HG02840 (cell line): ENCODE results near the gene SMC6.

Experiments
- ATAC-seq: cut with Tn5 transposase; IDR thresholded peaks from one replicate; pipeline ENCODE4 v1.9.1; 2021; ENCODE audit warnings: mild to moderate bottlenecking, moderate library complexity, moderate number of reproducible peaks; ENCODE audit not compliant: unreplicated experiment, low FRiP score

SMC6 gene

GRCh38 chr2:17718689-17719088, 34.9 kb downstream of the SMC6 start:
- no peak for ATAC-seq

DNA sequence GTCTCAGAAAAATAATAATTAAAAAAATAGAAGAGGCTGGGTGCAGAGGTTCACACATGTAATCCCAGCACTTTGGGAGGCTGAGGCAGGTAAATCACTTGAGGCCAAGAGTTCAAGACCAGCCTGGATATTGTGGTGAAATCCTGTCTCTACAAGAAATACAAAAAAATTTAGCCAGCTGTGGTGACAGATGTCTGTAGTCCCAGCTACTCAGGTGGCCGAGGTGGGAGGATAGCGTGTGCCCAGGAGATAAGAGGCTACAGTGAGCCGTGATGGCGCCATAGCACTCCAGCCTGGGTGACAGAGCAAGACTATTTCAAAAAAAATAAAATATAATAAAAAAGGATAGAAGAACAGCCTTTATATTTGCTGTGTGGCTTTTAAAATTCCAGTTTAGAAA, 35.9 kb downstream of the SMC6 start:
- no peak for ATAC-seq

GRCh38 chr2:17713291-17713690, 40.3 kb downstream of the SMC6 start:
- no peak for ATAC-seq

DNA sequence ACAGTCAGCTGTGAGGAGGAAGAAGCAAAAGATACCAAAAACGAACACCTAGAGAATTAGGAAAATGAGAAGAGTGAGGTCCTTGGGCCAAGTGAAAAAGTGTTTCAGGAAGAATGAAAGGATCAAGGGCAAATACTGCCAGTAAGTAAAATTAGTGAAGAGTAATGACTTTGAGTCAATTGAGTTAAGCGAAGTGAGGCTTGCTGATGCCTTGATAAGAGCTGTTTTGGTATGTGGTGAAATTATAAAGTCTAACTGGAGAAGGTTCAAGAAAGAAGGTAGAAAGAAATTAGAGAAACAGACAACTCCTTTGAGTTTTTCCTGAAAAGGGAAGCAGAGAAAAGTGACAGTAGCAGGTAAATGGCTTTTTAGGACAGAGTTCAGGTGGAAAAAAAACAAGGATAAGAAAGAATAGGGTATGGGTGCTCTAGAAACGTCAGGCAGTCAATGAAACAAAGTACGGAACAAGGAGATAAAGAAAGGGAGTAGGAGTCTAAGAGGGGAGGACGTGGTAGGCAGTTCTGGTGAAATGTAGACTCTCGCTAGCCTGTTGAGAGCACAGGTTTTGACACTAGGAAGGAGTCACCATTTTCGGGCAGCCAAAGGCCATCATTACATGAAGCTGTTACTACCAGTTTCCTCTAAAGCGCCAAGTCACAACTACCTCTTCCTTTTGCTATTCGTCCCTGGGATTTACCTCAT, 42.9 kb downstream of the SMC6 start:
- ATAC-seq = no peak

GRCh38 chr2:17709897-17710296, 43.7 kb downstream of the SMC6 start:
- ATAC-seq = no peak

GRCh38 chr2:17708501-17708900, 45.1 kb downstream of the SMC6 start:
- no peak for ATAC-seq

DNA sequence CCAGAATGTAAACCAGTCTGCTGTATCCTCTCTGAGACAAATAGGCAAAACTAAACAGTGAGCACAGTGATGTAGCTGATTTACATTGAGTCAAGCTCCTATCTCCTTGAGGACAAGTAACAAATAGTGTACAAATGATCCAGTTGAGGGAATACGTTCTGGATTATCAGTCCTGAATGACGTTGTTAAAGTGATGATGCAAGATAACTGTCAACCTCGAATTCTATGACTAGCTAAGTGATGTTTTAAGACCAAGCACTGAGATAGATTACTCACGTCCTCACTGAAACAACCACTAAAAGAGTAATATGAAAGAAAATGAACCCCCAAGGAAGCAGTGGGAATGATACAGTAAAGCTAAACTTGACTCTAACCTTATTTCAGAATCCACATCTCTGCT, 46.8 kb downstream of the SMC6 start:
- no peak for ATAC-seq

DNA sequence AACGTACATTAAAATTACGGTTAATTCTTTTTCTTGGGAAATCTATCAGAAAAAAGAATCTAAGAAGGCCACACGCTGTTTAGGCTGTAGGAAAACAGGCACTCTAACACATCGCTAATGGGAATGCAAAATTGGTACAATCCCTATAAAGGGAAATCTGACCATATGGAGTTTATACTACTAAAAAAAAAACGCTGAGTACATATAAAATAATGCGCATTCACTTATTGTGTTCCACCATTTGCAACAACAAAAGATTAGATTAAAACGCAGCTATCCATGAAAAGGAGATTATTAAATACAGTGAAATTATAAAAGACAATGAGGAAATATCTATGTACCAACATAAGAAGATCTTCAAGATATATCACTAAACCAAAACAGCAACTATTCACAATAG, 62.8 kb downstream of the SMC6 start:
- ATAC-seq = no peak

- no peak for ATAC-seq
Observed at GRCh38 chr2:17689010-17689409, 64.6 kb downstream of the SMC6 start.

DNA sequence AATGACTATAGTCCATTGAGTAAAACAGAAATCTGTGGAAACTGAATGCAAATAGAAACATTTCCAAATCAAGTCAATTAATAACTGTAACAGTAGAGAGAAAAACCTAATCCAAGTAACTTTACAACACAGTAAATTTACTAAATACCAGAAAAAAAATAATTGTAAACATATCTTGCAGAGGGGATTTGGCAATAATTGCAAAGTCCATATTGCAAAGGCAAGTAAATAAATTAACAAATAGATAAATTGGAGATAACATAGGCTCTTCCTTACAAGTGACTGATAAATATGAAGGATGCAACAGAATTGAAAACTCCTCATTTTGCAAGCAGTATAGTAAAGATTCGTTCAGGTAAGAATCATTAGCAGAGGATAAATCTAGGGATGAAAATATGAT, 65.0 kb downstream of the SMC6 start:
- ATAC-seq = no peak

DNA sequence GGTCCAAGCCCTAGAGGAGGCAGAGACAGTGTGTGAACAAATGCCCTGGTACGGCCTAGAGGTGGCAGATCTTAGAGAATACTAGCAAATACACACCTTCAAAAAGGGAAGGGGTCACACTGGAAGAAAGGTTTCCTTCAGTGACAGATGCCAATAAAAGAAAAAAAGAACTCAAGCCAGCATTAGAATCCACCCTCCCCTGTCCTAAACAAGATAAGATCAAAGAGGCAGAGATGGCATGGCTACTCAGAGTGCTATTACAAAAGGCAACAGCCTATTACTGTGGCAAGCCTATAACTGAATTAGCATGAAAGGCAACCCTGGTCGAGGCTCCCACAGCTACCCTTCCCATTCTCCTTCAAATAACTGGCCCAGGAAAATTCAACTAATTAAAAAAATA, 69.6 kb downstream of the SMC6 start:
- no peak for ATAC-seq

GRCh38 chr2:17682098-17682857, 71.3 kb downstream of the SMC6 start:
- no peak for ATAC-seq

GRCh38 chr2:17680119-17680518, 73.5 kb downstream of the SMC6 start:
- no peak for ATAC-seq

DNA sequence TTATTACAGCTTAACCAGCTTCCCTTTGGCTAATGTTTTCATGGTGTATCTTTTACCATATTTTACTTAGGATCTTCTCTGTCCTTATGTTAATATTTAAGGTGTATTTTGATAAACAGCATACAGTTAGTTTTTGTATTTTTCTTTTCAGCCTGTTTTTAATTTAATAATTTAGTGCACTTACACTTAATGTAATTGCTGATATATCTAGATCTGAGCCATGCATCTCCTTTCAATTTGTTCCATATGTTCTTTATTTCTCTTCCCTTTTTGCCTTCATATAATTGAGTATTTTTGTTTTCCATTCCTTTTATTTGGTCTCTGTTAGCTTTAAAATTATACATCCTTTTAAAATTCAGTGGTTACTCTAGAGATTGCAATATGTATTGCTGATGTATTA, 78.8 kb downstream of the SMC6 start:
- ATAC-seq = no peak

DNA sequence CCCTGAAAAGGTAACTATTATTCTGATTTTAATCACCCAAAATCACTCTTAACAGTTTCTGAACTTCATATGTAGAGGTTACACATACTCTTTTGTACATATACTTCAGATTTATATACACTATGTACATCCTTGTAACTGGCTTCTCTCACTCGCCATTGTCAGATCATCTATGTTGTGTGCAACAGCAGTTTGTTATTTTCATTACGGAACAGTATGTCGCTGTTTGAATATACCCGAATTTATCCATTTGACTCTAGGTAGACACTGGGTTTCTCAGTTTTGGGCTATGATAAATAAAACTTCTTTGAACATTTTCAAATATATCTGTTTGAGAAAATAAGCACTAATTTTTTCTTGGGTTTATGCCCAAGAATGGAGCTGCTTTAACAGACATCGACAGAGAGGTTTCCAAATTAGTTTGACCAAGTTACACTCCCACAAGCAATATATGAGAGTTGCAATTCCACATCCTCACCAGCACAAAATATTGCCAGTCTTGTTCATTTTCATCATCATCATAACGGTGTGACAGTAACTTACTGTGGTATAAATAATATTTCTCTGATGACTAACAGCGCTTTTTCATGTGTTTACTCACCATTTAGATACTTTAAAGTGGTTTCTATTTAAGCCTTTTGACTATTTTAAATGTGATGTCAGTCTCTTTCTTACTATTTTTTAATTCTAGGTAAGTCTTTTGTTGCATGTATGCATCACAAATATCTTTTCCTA, 80.9 kb downstream of the SMC6 start:
- ATAC-seq = no peak

GRCh38 chr2:17667898-17668297, 85.7 kb downstream of the SMC6 start:
- ATAC-seq = no peak

DNA sequence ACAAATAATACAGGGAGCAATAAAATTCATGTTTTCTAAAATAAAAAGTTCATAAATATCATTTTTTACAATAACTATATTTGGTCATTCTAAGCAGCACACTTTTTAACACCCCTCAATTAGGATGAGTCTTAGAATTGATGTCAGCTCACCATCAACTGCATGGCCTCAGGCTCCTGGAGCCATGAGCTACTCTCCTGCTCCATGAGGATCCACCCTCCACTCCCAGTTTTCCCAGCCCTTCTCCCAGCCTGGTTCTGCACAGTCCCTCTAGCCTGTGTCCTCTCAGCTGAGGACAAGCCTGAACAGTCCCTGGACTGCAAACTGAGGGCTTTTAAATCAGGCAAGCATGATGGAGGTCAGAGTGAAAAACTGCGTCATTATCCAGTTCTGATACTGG, 89.1 kb downstream of the SMC6 start:
- no peak for ATAC-seq

DNA sequence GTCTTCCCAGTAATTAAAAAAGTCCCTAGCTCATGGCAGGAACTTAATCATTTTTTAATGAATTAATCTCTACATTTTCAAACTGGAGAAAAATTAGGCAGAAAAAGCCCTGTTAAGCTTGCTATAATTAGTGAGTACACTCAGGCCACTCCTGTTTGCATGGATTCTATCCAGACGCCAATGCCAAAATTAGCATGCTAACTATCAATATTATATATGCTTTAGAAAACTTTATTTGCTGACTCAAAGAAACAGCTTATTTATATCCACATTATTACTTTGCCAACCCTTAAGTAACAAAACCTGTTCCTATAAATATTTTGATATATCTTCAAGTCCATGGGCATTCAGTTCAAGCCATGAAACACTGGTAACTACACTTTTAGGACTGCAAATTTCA, 90.9 kb downstream of the SMC6 start:
- ATAC-seq = no peak

- ATAC-seq = no peak
Observed at GRCh38 chr2:17661460-17661859, 92.2 kb downstream of the SMC6 start.

DNA sequence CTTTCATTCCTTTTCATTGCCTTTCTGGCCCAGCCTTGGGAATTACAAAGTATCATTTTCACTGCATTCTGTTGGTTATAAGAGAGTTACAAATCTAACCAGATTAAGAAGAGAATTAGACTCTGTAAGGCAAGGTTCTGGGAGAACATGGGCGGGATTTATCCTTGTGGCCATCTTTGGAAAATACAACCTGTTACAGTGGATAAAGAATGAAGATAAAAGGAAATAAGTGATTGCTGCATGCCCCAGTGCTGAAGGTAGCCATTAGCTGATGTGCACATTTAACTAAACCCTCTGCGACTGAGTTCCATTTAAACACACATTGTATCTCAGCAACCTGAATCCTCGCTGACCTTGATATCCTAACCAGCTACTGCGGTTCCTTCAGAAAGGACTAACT, 93.4 kb downstream of the SMC6 start:
- no peak for ATAC-seq

DNA sequence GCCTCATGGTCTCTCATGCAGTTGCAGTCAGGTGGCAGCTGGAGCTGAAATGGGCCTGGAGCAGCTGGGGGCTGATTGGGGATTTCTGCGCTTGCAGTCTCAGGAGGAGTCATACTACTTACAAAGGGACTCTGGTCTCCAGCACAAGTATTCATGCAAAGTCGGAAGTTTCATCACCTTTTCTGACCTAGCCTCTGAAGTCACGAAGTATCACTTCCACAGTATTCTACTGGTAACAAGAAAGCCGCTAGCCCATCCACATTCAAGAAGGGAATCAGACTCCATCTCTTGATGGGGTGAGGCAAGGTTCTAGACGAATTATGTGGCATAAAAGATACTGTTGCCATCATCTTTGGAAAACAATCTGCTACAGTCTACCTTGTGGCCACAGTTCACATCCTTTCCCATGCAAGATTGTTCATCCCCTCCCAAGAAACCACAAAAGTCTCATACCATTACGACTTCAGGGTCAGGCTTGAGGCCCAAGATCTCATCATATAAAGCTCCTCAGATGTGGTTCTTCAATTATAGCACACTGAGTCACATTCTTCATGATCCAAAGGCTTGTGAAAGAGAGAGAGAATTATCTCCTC, 95.3 kb downstream of the SMC6 start:
- ATAC-seq = no peak
